HEK293 (cell line): Measurements from ENCODE around the gene ZNF10.
A peak's percentile ranks its signal among the peaks of the same experiment; 100 is the strongest.

Experiments
- CTCF ChIA-PET: fragments of 350-600 bp; formaldehyde crosslinking; extraction: SDS; loops from one replicate; lab custom pipeline; 2021; ENCODE audit warnings: antibody characterized with exemption; lab: Yijun Ruan, JAX
- POLR2A ChIA-PET: fragments of 300-600 bp; formaldehyde crosslinking; extraction: SDS; loops from one replicate; lab custom pipeline; 2020; ENCODE audit warnings: antibody characterized with exemption, inconsistent platforms; lab: Yijun Ruan, JAX
- H3K27ac ChIP-seq: fragments of 200-500 bp; sonication (Bioruptor generic); 2 replicates; pipeline ENCODE4 v1.5.1; 2014; ENCODE audit warnings: low read depth, low read length, control low read depth, inconsistent platforms; ENCODE audit errors: extremely low read depth
- H3K36me3 ChIP-seq, 2 experiments: fragments of 200-500 bp in 1 of 2; sonication (Bioruptor generic) in 1 of 2; 1 replicate in 1 of 2; 2 replicates in 1 of 2; pipeline ENCODE4 v1.5.1; 2014 to 2017; ENCODE audit warnings: inconsistent platforms in 2 of 2, low read length in 2 of 2; ENCODE audit not compliant: control insufficient read depth in 2 of 2, insufficient read depth in 1 of 2
- H3K4me1 ChIP-seq: fragments of 200-500 bp; sonication (Bioruptor generic); 2 replicates; pipeline ENCODE4 v1.5.1; 2014; ENCODE audit warnings: mild to moderate bottlenecking, low read length, inconsistent platforms; ENCODE audit not compliant: control insufficient read depth, insufficient read depth
- H3K4me3 ChIP-seq: 2 replicates; pipeline ENCODE4 v1.5.1; 2011; ENCODE audit warnings: low read depth, mild to moderate bottlenecking, control low read depth, low read length, moderate library complexity
- H3K9me3 ChIP-seq: fragments of 200-500 bp; sonication (Bioruptor generic); 2 replicates; pipeline ENCODE4 v1.5.1; 2014; ENCODE audit warnings: low read depth, low read length, inconsistent platforms; ENCODE audit not compliant: control insufficient read depth, insufficient read depth
- BCL11A ChIP-seq: fragments of 450-650 bp; formaldehyde crosslinking; IDR thresholded peaks from 2 replicates; pipeline ENCODE4 v1.5.1; 2016; ENCODE audit warnings: low read depth, missing biosample characterization, missing genetic modification characterization
- FEZF1 ChIP-seq: fragments of 450-650 bp; formaldehyde crosslinking; IDR thresholded peaks from 2 replicates; pipeline ENCODE4 v1.5.1; 2016; ENCODE audit warnings: missing biosample characterization, missing genetic modification characterization
- GLI2 ChIP-seq: fragments of 450-650 bp; formaldehyde crosslinking; IDR thresholded peaks from 2 replicates; pipeline ENCODE4; 2017; ENCODE audit warnings: missing biosample characterization, missing genetic modification characterization, low read depth, borderline replicate concordance
- MZF1 ChIP-seq: fragments of 450-650 bp; formaldehyde crosslinking; IDR thresholded peaks from 2 replicates; pipeline ENCODE4 v1.5.1; 2017; ENCODE audit warnings: missing biosample characterization, missing genetic modification characterization, borderline replicate concordance
- PRDM6 ChIP-seq: fragments of 450-650 bp; formaldehyde crosslinking; IDR thresholded peaks from 2 replicates; pipeline ENCODE4 v1.5.1; 2017; ENCODE audit warnings: missing biosample characterization, missing genetic modification characterization
- SCRT2 ChIP-seq: fragments of 450-650 bp; formaldehyde crosslinking; IDR thresholded peaks from 2 replicates; pipeline ENCODE4 v1.5.1; 2016; ENCODE audit warnings: missing biosample characterization, missing genetic modification characterization
- ZBTB21 ChIP-seq: fragments of 450-650 bp; formaldehyde crosslinking; IDR thresholded peaks from 2 replicates; pipeline ENCODE4 v1.5.1; 2017; ENCODE audit warnings: missing biosample characterization, missing genetic modification characterization
- ZFHX2 ChIP-seq: fragments of 450-650 bp; formaldehyde crosslinking; conservative IDR thresholded peaks from 2 replicates; pipeline ENCODE4 v1.5.1; 2016; ENCODE audit warnings: missing biosample characterization, missing genetic modification characterization
- ZFP69B ChIP-seq: fragments of 450-650 bp; formaldehyde crosslinking; IDR thresholded peaks from 2 replicates; pipeline ENCODE4 v1.5.1; 2016; ENCODE audit warnings: missing biosample characterization, missing genetic modification characterization
- ZNF121 ChIP-seq: fragments of 450-650 bp; formaldehyde crosslinking; IDR thresholded peaks from 2 replicates; pipeline ENCODE4 v1.5.1; 2016; ENCODE audit warnings: missing biosample characterization, missing genetic modification characterization
- ZNF211 ChIP-seq: fragments of 450-650 bp; formaldehyde crosslinking; IDR thresholded peaks from 2 replicates; pipeline ENCODE4 v1.5.1; 2016; ENCODE audit warnings: low read depth, missing biosample characterization, missing genetic modification characterization
- ZNF214 ChIP-seq: fragments of 450-650 bp; formaldehyde crosslinking; IDR thresholded peaks from 2 replicates; pipeline ENCODE4 v1.5.1; 2017; ENCODE audit warnings: missing biosample characterization, mild to moderate bottlenecking, missing genetic modification characterization, borderline replicate concordance
- ZNF221 ChIP-seq: fragments of 450-650 bp; formaldehyde crosslinking; IDR thresholded peaks from 2 replicates; pipeline ENCODE4 v1.5.1; 2017; ENCODE audit warnings: missing biosample characterization, missing genetic modification characterization, borderline replicate concordance
- ZNF266 ChIP-seq: fragments of 450-650 bp; formaldehyde crosslinking; IDR thresholded peaks from 2 replicates; pipeline ENCODE4 v1.5.1; 2016; ENCODE audit warnings: missing biosample characterization, missing genetic modification characterization, low read depth
- ZNF292 ChIP-seq: fragments of 450-650 bp; formaldehyde crosslinking; IDR thresholded peaks from 2 replicates; pipeline ENCODE4 v1.5.1; 2016; ENCODE audit warnings: low read depth, missing biosample characterization, missing genetic modification characterization, borderline replicate concordance
- ZNF362 ChIP-seq: fragments of 450-650 bp; formaldehyde crosslinking; IDR thresholded peaks from 2 replicates; pipeline ENCODE4 v1.5.1; 2016; ENCODE audit warnings: missing biosample characterization, missing genetic modification characterization
- ZNF366 ChIP-seq: fragments of 450-650 bp; formaldehyde crosslinking; conservative IDR thresholded peaks from 2 replicates; pipeline ENCODE4 v1.5.1; 2016; ENCODE audit warnings: missing biosample characterization, missing genetic modification characterization
- ZNF391 ChIP-seq: fragments of 450-650 bp; formaldehyde crosslinking; IDR thresholded peaks from 2 replicates; pipeline ENCODE4 v1.5.1; 2016; ENCODE audit warnings: low read depth, missing biosample characterization, missing genetic modification characterization, borderline replicate concordance
- ZNF398 ChIP-seq: fragments of 450-650 bp; formaldehyde crosslinking; IDR thresholded peaks from 2 replicates; pipeline ENCODE4 v1.5.1; 2017; ENCODE audit warnings: missing biosample characterization, missing genetic modification characterization
- ZNF426 ChIP-seq: fragments of 450-650 bp; formaldehyde crosslinking; IDR thresholded peaks from 2 replicates; pipeline ENCODE4 v1.5.1; 2017; ENCODE audit warnings: missing biosample characterization, missing genetic modification characterization, mild to moderate bottlenecking, inconsistent platforms, moderate library complexity
- ZNF433 ChIP-seq: fragments of 450-650 bp; formaldehyde crosslinking; IDR thresholded peaks from 2 replicates; pipeline ENCODE4 v1.5.1; 2016; ENCODE audit warnings: missing biosample characterization, missing genetic modification characterization, low read depth
- ZNF488 ChIP-seq: fragments of 450-650 bp; formaldehyde crosslinking; IDR thresholded peaks from 2 replicates; pipeline ENCODE4 v1.5.1; 2016; ENCODE audit warnings: missing biosample characterization, missing genetic modification characterization
- ZNF501 ChIP-seq: fragments of 450-650 bp; formaldehyde crosslinking; IDR thresholded peaks from 2 replicates; pipeline ENCODE4 v1.5.1; 2016; ENCODE audit warnings: missing biosample characterization, missing genetic modification characterization
- ZNF544 ChIP-seq: fragments of 450-650 bp; formaldehyde crosslinking; IDR thresholded peaks from 2 replicates; pipeline ENCODE4 v1.5.0; 2017; ENCODE audit warnings: missing biosample characterization, missing genetic modification characterization
- ZNF558 ChIP-seq: fragments of 450-650 bp; formaldehyde crosslinking; IDR thresholded peaks from 2 replicates; pipeline ENCODE4 v1.5.1; 2016; ENCODE audit warnings: missing biosample characterization, missing genetic modification characterization
- ZNF596 ChIP-seq: fragments of 450-650 bp; IDR thresholded peaks from 2 replicates; pipeline ENCODE4 v1.5.0; 2018; ENCODE audit warnings: missing biosample characterization, mild to moderate bottlenecking, missing genetic modification characterization, moderate library complexity
- ZNF623 ChIP-seq: fragments of 450-650 bp; formaldehyde crosslinking; IDR thresholded peaks from 2 replicates; pipeline ENCODE4 v1.5.1; 2016; ENCODE audit warnings: missing biosample characterization, missing genetic modification characterization
- ZNF664 ChIP-seq: fragments of 450-650 bp; formaldehyde crosslinking; IDR thresholded peaks from 2 replicates; pipeline ENCODE4 v1.5.1; 2016; ENCODE audit warnings: missing biosample characterization, missing genetic modification characterization
- ZNF701 ChIP-seq: fragments of 450-650 bp; formaldehyde crosslinking; IDR thresholded peaks from 2 replicates; pipeline ENCODE4 v1.5.1; 2016; ENCODE audit warnings: missing biosample characterization, missing genetic modification characterization
- ZNF76 ChIP-seq: fragments of 450-650 bp; formaldehyde crosslinking; IDR thresholded peaks from 2 replicates; pipeline ENCODE4; 2016; ENCODE audit warnings: low read depth, missing biosample characterization, missing genetic modification characterization, borderline replicate concordance
- ZNF768 ChIP-seq: fragments of 450-650 bp; formaldehyde crosslinking; IDR thresholded peaks from 2 replicates; pipeline ENCODE4 v1.5.1; 2018; ENCODE audit warnings: missing biosample characterization, mild to moderate bottlenecking, missing genetic modification characterization
- ZNF777 ChIP-seq: fragments of 450-650 bp; formaldehyde crosslinking; IDR thresholded peaks from 2 replicates; pipeline ENCODE4 v1.5.1; 2017; ENCODE audit warnings: missing biosample characterization, missing genetic modification characterization, borderline replicate concordance
- ZNF843 ChIP-seq: fragments of 450-650 bp; formaldehyde crosslinking; IDR thresholded peaks from 2 replicates; pipeline ENCODE4 v1.5.1; 2016; ENCODE audit warnings: missing biosample characterization, missing genetic modification characterization

Gene ZNF10

GRCh38 chr12:133130038-133130807 is at the start of gene ZNF10, which contains the start of gene ZNF891:
Gene ZNF10 (plus strand): TSS chr12:133130627. CDS start chr12:133144493, 13,866 bp downstream.
Gene ZNF891 (minus strand): TSS chr12:133130274. CDS start chr12:133121918, 8,356 bp downstream.
- Histone ChIP-seq H3K9me3 (peaks cover 11% of the 10 kb centered on the region), H3K4me1 (no peaks in the 10 kb centered on the region), H3K36me3 (peaks cover 24 to 39% of the 10 kb centered on the region in 2 experiments), H3K4me3 (peak within 1 kb of the TSS; percentile 65), H3K27ac (peak within 1 kb of the TSS; percentile 95)
- ChIA-PET POLR2A (interaction anchor here (0.7 to 1.5 kb wide), 6 partner anchors 12 to 301 kb away, joined by 3 to 12 read pairs (median 5); partner anchors contain the start of genes CHFR, GOLGA3, ZNF26 and ZNF268), CTCF (no interaction called here)
- TF ChIP-seq ZBTB21 (tag by site-specific recombination) (peak; percentile 94), BCL11A (tag by site-specific recombination) (peak; percentile 51; the same call in 1 of the 2 replicates), ZFHX2 (tag by site-specific recombination) (peak; percentile 96), ZNF777 (peak; percentile 85; the same call in 1 of the 2 replicates), ZNF664 (tag by site-specific recombination) (no peak), ZNF596 (no peak), MZF1 (tag by site-specific recombination) (peak; percentile 34; the same call in 1 of the 2 replicates), ZFP69B (tag by site-specific recombination) (peak; percentile 67), SCRT2 (tag by site-specific recombination) (peak; percentile 49), ZNF433 (tag by site-specific recombination) (no peak), ZNF544 (tag by site-specific recombination) (no peak), GLI2 (tag by site-specific recombination) (no peak), ZNF214 (no peak), ZNF292 (tag by site-specific recombination) (no peak), ZNF211 (tag by site-specific recombination) (no peak), FEZF1 (tag by site-specific recombination) (no peak), PRDM6 (no peak), ZNF501 (tag by site-specific recombination) (peak; percentile 35), ZNF398 (tag by site-specific recombination) (peak; percentile 51), ZNF391 (tag by site-specific recombination) (peak; percentile 44; the same call in 1 of the 2 replicates), ZNF426 (no peak), ZNF701 (tag by site-specific recombination) (peak; percentile 58; the same call in 1 of the 2 replicates), ZNF76 (tag by site-specific recombination) (peak; percentile 96), ZNF121 (peak; percentile 44; the same call in 1 of the 2 replicates), ZNF366 (no peak), ZNF488 (tag by site-specific recombination) (no peak), ZNF843 (tag by site-specific recombination) (no peak), ZNF266 (tag by site-specific recombination) (no peak), ZNF623 (tag by site-specific recombination) (no peak), ZNF221 (tag by site-specific recombination) (no peak), ZNF768 (no peak; the same call in 1 of the 2 replicates), ZNF558 (tag by site-specific recombination) (peak; percentile 36; the same call in 1 of the 2 replicates), ZNF362 (tag by site-specific recombination) (no peak)
